ENCODE results near the gene NKPD1. TPM values are rescaled to one million over a fixed set of nuclear protein-coding genes. Genes with fewer than 3 reads are reported as not detected.

The NKPD1 gene
- total RNA-seq, 1 donor from 2014 or later: 0.35 TPM

DNA sequence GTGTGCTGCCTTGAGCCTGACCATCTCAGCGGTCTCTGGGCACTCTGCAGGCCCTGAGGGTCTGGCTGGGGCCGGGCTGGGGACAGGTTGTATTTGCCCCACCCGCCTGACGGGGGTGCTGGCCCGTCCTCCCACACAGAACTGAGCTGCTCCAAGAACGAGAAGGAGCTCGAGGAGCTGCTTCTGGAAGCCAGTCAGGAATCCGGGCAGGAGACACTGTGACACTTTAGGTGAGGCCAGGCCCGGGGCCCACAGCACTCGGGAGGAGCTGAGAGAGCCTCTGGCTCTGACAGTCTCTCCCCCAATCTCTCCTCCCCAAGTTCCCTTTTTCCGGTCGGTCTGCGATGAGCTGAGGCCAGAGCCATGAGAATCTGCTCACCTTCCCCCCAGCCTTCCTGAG lies 14.5 kb downstream of the NKPD1 start:
- DNase-seq (ENCODE audit: extremely low spot score, unreplicated experiment): no peak
- TF ChIP-seq, protein P1, sequence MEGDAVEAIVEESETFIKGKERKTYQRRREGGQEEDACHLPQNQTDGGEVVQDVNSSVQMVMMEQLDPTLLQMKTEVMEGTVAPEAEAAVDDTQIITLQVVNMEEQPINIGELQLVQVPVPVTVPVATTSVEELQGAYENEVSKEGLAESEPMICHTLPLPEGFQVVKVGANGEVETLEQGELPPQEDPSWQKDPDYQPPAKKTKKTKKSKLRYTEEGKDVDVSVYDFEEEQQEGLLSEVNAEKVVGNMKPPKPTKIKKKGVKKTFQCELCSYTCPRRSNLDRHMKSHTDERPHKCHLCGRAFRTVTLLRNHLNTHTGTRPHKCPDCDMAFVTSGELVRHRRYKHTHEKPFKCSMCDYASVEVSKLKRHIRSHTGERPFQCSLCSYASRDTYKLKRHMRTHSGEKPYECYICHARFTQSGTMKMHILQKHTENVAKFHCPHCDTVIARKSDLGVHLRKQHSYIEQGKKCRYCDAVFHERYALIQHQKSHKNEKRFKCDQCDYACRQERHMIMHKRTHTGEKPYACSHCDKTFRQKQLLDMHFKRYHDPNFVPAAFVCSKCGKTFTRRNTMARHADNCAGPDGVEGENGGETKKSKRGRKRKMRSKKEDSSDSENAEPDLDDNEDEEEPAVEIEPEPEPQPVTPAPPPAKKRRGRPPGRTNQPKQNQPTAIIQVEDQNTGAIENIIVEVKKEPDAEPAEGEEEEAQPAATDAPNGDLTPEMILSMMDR (IDR thresholded peaks at IDR 0.05): no peak
- peaks cover 14% of the 10 kb centered on the region for H3K36me3 Mint-ChIP-seq (ENCODE audit: unreplicated experiment)
- H3K27ac Mint-ChIP-seq (ENCODE audit: unreplicated experiment): no peak overlapping the region
- peaks cover 9% of the 10 kb centered on the region for H3K4me1 Mint-ChIP-seq (ENCODE audit: unreplicated experiment)
- H3K4me3 Mint-ChIP-seq (ENCODE audit: unreplicated experiment): no peak overlapping the region
- no peaks in the 10 kb centered on the region for H3K9me3 Mint-ChIP-seq (ENCODE audit: unreplicated experiment)
- H3K27me3 Mint-ChIP-seq (ENCODE audit: unreplicated experiment): no peaks in the 10 kb centered on the region

GRCh38 chr19:45145270-45146189 lies 15.3 kb downstream of the NKPD1 start:
- H3K4me3 Mint-ChIP-seq (ENCODE audit: unreplicated experiment): no peak overlapping the region
- H3K9me3 Mint-ChIP-seq (ENCODE audit: unreplicated experiment): no peaks in the 10 kb centered on the region
- TF ChIP-seq, protein P1 (IDR thresholded peaks at IDR 0.05): no peak
- no peaks in the 10 kb centered on the region for H3K27me3 Mint-ChIP-seq (ENCODE audit: unreplicated experiment)
- H3K36me3 Mint-ChIP-seq (ENCODE audit: unreplicated experiment): peaks cover 16% of the 10 kb centered on the region
- no peak overlapping the region for H3K27ac Mint-ChIP-seq (ENCODE audit: unreplicated experiment)
- peaks cover 2% of the 10 kb centered on the region for H3K4me1 Mint-ChIP-seq (ENCODE audit: unreplicated experiment)
- no peak for DNase-seq (ENCODE audit: extremely low spot score, unreplicated experiment)

- no peaks in the 10 kb centered on the region for H3K27me3 Mint-ChIP-seq (ENCODE audit: unreplicated experiment)
- H3K4me3 Mint-ChIP-seq (ENCODE audit: unreplicated experiment): no peak overlapping the region
- no peaks in the 10 kb centered on the region for H3K9me3 Mint-ChIP-seq (ENCODE audit: unreplicated experiment)
- H3K36me3 Mint-ChIP-seq (ENCODE audit: unreplicated experiment): peaks cover 16% of the 10 kb centered on the region
- no peak overlapping the region for H3K27ac Mint-ChIP-seq (ENCODE audit: unreplicated experiment)
- no peak for DNase-seq (ENCODE audit: extremely low spot score, unreplicated experiment)
- TF ChIP-seq, protein P1 (IDR thresholded peaks at IDR 0.05): no peak
- no peaks in the 10 kb centered on the region for H3K4me1 Mint-ChIP-seq (ENCODE audit: unreplicated experiment)
Measured at GRCh38 chr19:45144431-45145269, 16.1 kb downstream of the NKPD1 start.

DNA sequence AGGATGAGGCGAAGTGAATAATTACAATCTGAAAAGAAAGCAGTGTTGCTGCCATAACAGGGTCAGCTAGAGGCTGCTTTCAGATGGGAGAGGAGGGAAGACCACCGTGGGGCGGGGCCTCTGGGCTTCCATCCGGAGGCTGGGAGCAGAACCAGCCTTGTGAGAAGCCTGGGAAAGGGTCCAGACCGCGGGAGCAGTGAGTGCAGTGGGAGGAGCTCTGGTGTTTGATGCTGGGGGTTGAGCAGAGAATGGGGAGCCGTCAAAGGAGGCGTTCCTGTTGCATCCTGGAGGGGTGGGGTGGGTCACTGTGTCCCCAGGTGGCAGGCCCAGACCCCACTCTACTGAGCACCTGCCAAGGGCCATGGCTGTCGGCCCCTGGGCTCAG lies 18.1 kb downstream of the NKPD1 start:
- Mint-ChIP-seq H3K27ac (ENCODE audit: unreplicated experiment) (peak overlapping the region; percentile 18), H3K4me1 (ENCODE audit: unreplicated experiment) (peaks cover 3% of the 10 kb centered on the region), H3K4me3 (ENCODE audit: unreplicated experiment) (no peak overlapping the region), H3K9me3 (ENCODE audit: unreplicated experiment) (no peaks in the 10 kb centered on the region), H3K36me3 (ENCODE audit: unreplicated experiment) (peaks cover 14% of the 10 kb centered on the region), H3K27me3 (ENCODE audit: unreplicated experiment) (no peaks in the 10 kb centered on the region)
- TF ChIP-seq, protein P1 (IDR thresholded peaks at IDR 0.05): no peak
- no peak for DNase-seq (ENCODE audit: extremely low spot score, unreplicated experiment)

Data from osteocyte (in vitro differentiated cells).